SK-N-MC (cell line): ENCODE results near the gene ASPSCR1.
"Not testable (repeated sequence)": the region's sequence is repeated elsewhere in the genome, so short reads cannot be mapped to it uniquely, and the experiment has no call there.

Experiments
- DNase-seq: peaks from one replicate; pipeline ENCODE4 v3.0.0-alpha.2; 2011; ENCODE audit warnings: low read depth, low spot score
- H3K27ac ChIP-seq: fragments of 200-600 bp; sonication (generic); 2 replicates; pipeline ENCODE4 v1.5.1; 2016; ENCODE audit warnings: mixed run types
- H3K36me3 ChIP-seq: fragments of 200-600 bp; sonication (generic); 2 replicates; pipeline ENCODE4 v1.6.1; 2017; ENCODE audit warnings: antibody characterized with exemption, low read length, mixed read lengths; ENCODE audit not compliant: insufficient read depth
- H3K4me3 ChIP-seq: fragments of 200-600 bp; sonication (generic); 2 replicates; pipeline ENCODE4 v1.5.1; 2016
- H3K9ac ChIP-seq: fragments of 200-600 bp; sonication (generic); 2 replicates; pipeline ENCODE4 v1.8.0; 2017; ENCODE audit warnings: mixed run types, mixed read lengths; ENCODE audit not compliant: insufficient read length
- H3K9me3 ChIP-seq: fragments of 200-600 bp; sonication (generic); 2 replicates; pipeline ENCODE4 v1.6.1; 2017; ENCODE audit warnings: low read depth, mild to moderate bottlenecking, antibody characterized with exemption, low read length, moderate library complexity, mixed read lengths
- EZH2 ChIP-seq: fragments of 200-600 bp; sonication (generic); IDR thresholded peaks from one replicate; pipeline ENCODE4 v1.6.1; 2017; ENCODE audit warnings: antibody characterized with exemption
- FOXP2 ChIP-seq: optimal IDR thresholded peaks from 2 replicates; pipeline ENCODE3; 2011; ENCODE audit warnings: mild to moderate bottlenecking, moderate library complexity; ENCODE audit not compliant: insufficient read depth; ENCODE audit errors: extremely low read length, control extremely low read depth
- POLR2AphosphoS5 ChIP-seq: IDR thresholded peaks from 2 replicates; pipeline ENCODE4 v1.6.1; 2012; ENCODE audit warnings: mild to moderate bottlenecking, low read depth, low read length, borderline replicate concordance

Gene ASPSCR1

GRCh38 chr17:81951785-81952684, 25.4 kb upstream of the ASPSCR1 start:
- no peaks in the 10 kb centered on the region for H3K9me3 ChIP-seq
- no peaks in the 10 kb centered on the region for H3K36me3 ChIP-seq
- H3K27ac ChIP-seq: no peak overlapping the region
- H3K4me3 ChIP-seq: no peak overlapping the region
- TF ChIP-seq POLR2AphosphoS5 (no peak), FOXP2 (no peak), EZH2 (no peak)
- H3K9ac ChIP-seq: no peak overlapping the region
- no peak for DNase-seq

GRCh38 chr17:81952792-81953228, 24.6 kb upstream of the ASPSCR1 start:
- Histone ChIP-seq H3K4me3 (no peak overlapping the region), H3K36me3 (no peaks in the 10 kb centered on the region), H3K9me3 (no peaks in the 10 kb centered on the region), H3K9ac (no peak overlapping the region), H3K27ac (no peak overlapping the region)
- TF ChIP-seq FOXP2: no peak
- no peak for TF ChIP-seq POLR2AphosphoS5
- TF ChIP-seq EZH2: no peak
- no peak for DNase-seq

- H3K36me3 ChIP-seq, H3K27ac ChIP-seq, H3K4me3 ChIP-seq, H3K9me3 ChIP-seq, DNase-seq, H3K9ac ChIP-seq: not testable (repeated sequence)
Measured at GRCh38 chr17:81953443-81953842, 24.0 kb upstream of the ASPSCR1 start.

- H3K27ac ChIP-seq: no peak overlapping the region
- H3K4me3 ChIP-seq: no peak overlapping the region
- no peak for DNase-seq
- no peaks in the 10 kb centered on the region for H3K9me3 ChIP-seq
- TF ChIP-seq POLR2AphosphoS5 (no peak), FOXP2 (no peak), EZH2 (no peak)
- H3K9ac ChIP-seq: no peak overlapping the region
- H3K36me3 ChIP-seq: no peaks in the 10 kb centered on the region
Measured at GRCh38 chr17:81954131-81955057, 23.0 kb upstream of the ASPSCR1 start.

- Histone ChIP-seq H3K27ac (no peak overlapping the region), H3K4me3 (no peak overlapping the region), H3K9ac (no peak overlapping the region), H3K9me3 (no peaks in the 10 kb centered on the region), H3K36me3 (no peaks in the 10 kb centered on the region)
- TF ChIP-seq EZH2: no peak
- TF ChIP-seq POLR2AphosphoS5: no peak
- TF ChIP-seq FOXP2: no peak
- no peak for DNase-seq
Measured at GRCh38 chr17:81955058-81955681, 22.3 kb upstream of the ASPSCR1 start.

- DNase-seq: no peak
- Histone ChIP-seq H3K9ac (no peak overlapping the region), H3K36me3 (no peaks in the 10 kb centered on the region), H3K9me3 (no peaks in the 10 kb centered on the region), H3K27ac (no peak overlapping the region), H3K4me3 (no peak overlapping the region)
- no peak for TF ChIP-seq FOXP2
- TF ChIP-seq POLR2AphosphoS5: no peak
- no peak for TF ChIP-seq EZH2
Measured at GRCh38 chr17:81955756-81956544, 21.5 kb upstream of the ASPSCR1 start.

- TF ChIP-seq FOXP2 (no peak), POLR2AphosphoS5 (no peak), EZH2 (no peak)
- Histone ChIP-seq H3K9ac (no peak overlapping the region), H3K9me3 (no peaks in the 10 kb centered on the region), H3K36me3 (no peaks in the 10 kb centered on the region), H3K27ac (no peak overlapping the region), H3K4me3 (no peak overlapping the region)
- DNase-seq: no peak
Measured at GRCh38 chr17:81956607-81957589, 20.5 kb upstream of the ASPSCR1 start.
